ENCODE measurements around the gene GRIN3B.

DNA sequence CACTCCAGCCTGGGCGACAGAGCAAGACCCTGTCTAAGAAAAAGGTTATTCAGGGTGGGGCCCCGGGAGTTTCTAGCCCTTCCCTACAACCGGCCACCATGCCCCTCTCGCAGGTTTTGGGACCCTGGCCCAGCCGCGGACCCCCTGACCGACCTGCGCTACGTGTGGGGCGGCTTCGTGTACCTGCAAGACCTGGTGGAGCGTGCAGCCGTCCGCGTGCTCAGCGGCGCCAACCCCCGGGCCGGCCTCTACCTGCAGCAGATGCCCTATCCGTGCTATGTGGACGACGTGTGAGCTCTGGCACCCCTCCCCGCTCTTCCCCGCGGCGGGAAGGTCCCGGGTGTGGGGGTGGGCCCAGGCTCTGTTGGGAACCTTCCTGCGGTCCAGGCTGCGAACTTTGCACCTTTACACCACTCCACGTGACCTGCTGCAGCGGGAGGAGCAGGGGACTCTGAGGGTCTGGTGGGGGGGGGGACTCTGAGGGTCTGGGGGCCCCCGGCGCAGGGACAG, 46.0 kb downstream of the GRIN3B start:
- TF ChIP-seq EZH2 (IDR thresholded peaks at IDR 0.05) (no peak), POLR2AphosphoS5 (IDR thresholded peaks at IDR 0.05; ENCODE audit: borderline replicate concordance, low read depth, low read length) (no peak), FOXP2 (optimal IDR thresholded peaks at IDR 0.05; ENCODE audit: control extremely low read depth, extremely low read length, insufficient read depth) (no peak)

Measured in SK-N-MC (cell line).